Ishikawa (cell line): ENCODE measurements around the gene INCENP.

Experiments used
- EP300 ChIP-seq: IDR thresholded peaks from 2 replicates; pipeline ENCODE4 v1.6.1; 2012; ENCODE audit warnings: borderline replicate concordance
- TAF1 ChIP-seq: IDR thresholded peaks from 2 replicates; pipeline ENCODE4 v1.6.1; 2012; ENCODE audit warnings: low read depth, mild to moderate bottlenecking
- TF ChIP-seq, protein P1 (sequence below): IDR thresholded peaks from 2 replicates; pipeline ENCODE4 v1.6.1; 2012; ENCODE audit warnings: low read depth, mild to moderate bottlenecking

DNA sequence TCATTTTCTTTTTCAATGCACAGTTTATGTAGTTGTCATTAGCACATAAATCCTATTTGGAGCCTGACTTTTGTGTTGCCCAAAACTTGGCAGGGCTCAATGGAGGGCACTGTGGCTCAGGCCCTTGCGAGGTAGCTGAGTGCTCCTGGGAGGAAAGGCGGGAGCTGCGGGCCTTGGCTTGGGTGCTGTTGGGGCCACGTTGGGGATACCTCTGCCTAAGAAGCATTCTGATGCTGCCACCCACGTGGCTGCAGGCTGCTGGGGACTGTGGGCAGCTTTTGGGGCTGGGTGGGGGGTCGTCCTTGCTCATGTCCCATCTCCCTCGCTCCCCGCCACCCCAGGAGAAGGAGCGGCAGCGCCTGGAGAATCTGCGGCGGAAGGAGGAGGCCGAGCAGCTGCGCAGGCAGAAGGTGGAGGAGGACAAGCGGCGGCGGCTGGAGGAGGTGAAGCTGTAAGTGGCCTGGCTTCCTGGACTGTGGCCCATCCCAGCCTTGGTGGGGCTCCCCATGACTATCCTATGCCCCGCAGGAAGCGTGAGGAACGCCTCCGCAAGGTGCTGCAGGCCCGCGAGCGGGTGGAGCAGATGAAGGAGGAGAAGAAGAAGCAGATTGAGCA, 20.9 kb downstream of the INCENP start:
- TF ChIP-seq TAF1 = no peak
- TF ChIP-seq EP300 = no peak
- TF ChIP-seq, protein P1, sequence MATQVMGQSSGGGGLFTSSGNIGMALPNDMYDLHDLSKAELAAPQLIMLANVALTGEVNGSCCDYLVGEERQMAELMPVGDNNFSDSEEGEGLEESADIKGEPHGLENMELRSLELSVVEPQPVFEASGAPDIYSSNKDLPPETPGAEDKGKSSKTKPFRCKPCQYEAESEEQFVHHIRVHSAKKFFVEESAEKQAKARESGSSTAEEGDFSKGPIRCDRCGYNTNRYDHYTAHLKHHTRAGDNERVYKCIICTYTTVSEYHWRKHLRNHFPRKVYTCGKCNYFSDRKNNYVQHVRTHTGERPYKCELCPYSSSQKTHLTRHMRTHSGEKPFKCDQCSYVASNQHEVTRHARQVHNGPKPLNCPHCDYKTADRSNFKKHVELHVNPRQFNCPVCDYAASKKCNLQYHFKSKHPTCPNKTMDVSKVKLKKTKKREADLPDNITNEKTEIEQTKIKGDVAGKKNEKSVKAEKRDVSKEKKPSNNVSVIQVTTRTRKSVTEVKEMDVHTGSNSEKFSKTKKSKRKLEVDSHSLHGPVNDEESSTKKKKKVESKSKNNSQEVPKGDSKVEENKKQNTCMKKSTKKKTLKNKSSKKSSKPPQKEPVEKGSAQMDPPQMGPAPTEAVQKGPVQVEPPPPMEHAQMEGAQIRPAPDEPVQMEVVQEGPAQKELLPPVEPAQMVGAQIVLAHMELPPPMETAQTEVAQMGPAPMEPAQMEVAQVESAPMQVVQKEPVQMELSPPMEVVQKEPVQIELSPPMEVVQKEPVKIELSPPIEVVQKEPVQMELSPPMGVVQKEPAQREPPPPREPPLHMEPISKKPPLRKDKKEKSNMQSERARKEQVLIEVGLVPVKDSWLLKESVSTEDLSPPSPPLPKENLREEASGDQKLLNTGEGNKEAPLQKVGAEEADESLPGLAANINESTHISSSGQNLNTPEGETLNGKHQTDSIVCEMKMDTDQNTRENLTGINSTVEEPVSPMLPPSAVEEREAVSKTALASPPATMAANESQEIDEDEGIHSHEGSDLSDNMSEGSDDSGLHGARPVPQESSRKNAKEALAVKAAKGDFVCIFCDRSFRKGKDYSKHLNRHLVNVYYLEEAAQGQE = no peak
